GM12878 (cell line): Measurements from ENCODE around the gene EP300. TPM values are rescaled to one million over a fixed set of nuclear protein-coding genes. Genes with fewer than 3 reads are reported as not detected.

Source experiments
- ATAC-seq: fragments of 200-7000 bp; cut with Tn5 transposase; 3 replicates; pipeline ENCODE4 v1.9.1; 2020; ENCODE audit warnings: mild to moderate bottlenecking, moderate library complexity
- BruUV-seq: library from RNA; stranded (reverse); fragments of 400-500 nt; replicated peaks from 2 replicates; lab custom pipeline; 2021; lab: Mats Ljungman, UMichigan
- CTCF ChIA-PET: fragments of 300-600 bp; sonication (Branson Sonifier 250); formaldehyde crosslinking; extraction: SDS; loops from one replicate; lab custom pipeline; 2021; ENCODE audit warnings: inconsistent platforms; lab: Yijun Ruan, JAX
- POLR2A ChIA-PET: fragments of 350-600 bp; formaldehyde crosslinking; extraction: SDS; loops from one replicate; lab custom pipeline; 2021; ENCODE audit warnings: inconsistent platforms; lab: Charles Lee
- RAD21 ChIA-PET: fragments of 300-600 bp; sonication (Branson Sonifier 250); formaldehyde crosslinking; loops from one replicate; lab custom pipeline; 2023; ENCODE audit warnings: antibody characterized with exemption; ENCODE audit not compliant: unreplicated experiment; lab: Charles Lee
- SMC1A ChIA-PET: fragments of 300-600 bp; sonication (Branson Sonifier 250); formaldehyde crosslinking; loops from one replicate; lab custom pipeline; 2023; ENCODE audit not compliant: unreplicated experiment, uncharacterized antibody; lab: Charles Lee
- DNase-seq: peaks from one replicate; pipeline ENCODE4 v3.0.0-alpha.2; 2011; ENCODE audit warnings: low read depth, low spot score
- FAIRE-seq: peaks from 3 replicates; lab custom pipeline; 2011; peaks lifted over from hg19 to GRCh38; lab: Jason Lieb, UNC
- H2AFZ ChIP-seq: 2 replicates; pipeline ENCODE4 v1.6.0; 2011; ENCODE audit warnings: low read depth, low read length, control low read depth; ENCODE audit not compliant: control insufficient read depth
- H3K27ac ChIP-seq: 2 replicates; pipeline ENCODE4 v1.5.1; 2011; ENCODE audit warnings: control low read depth; ENCODE audit not compliant: control insufficient read depth, insufficient read depth
- H3K27me3 ChIP-seq, 2 experiments: replicated peaks in 1 of 2; 2 replicates each; pipeline versions ENCODE4 v1.6.0 to v1.6.1; 2011; ENCODE audit warnings: low read length in 1 of 2; ENCODE audit not compliant: control insufficient read depth in 2 of 2, insufficient read depth in 2 of 2
- H3K36me3 ChIP-seq, 2 experiments: 2 replicates each; pipeline ENCODE4 v1.5.1; 2011; ENCODE audit warnings: low read length in 1 of 2; ENCODE audit not compliant: control insufficient read depth in 2 of 2, insufficient read depth in 2 of 2
- H3K4me1 ChIP-seq: 2 replicates; pipeline ENCODE4 v1.6.1; 2011; ENCODE audit warnings: mild to moderate bottlenecking, low read length, moderate library complexity, mixed read lengths; ENCODE audit not compliant: control insufficient read depth, insufficient read depth
- H3K4me2 ChIP-seq: 2 replicates; pipeline ENCODE4 v1.6.0; 2011; ENCODE audit warnings: control low read depth; ENCODE audit not compliant: control insufficient read depth, insufficient read depth
- H3K4me3 ChIP-seq: fragments of 200-600 bp; sonication (generic); 2 replicates; pipeline ENCODE4 v1.5.1; 2016
- H3K79me2 ChIP-seq: 2 replicates; pipeline ENCODE4 v1.6.0; 2011; ENCODE audit warnings: low read length; ENCODE audit not compliant: control insufficient read depth, insufficient read depth
- H3K9ac ChIP-seq: 2 replicates; pipeline ENCODE4 v1.8.0; 2011; ENCODE audit warnings: low read length, control low read depth, mixed read lengths; ENCODE audit not compliant: control insufficient read depth, insufficient read depth
- H3K9me3 ChIP-seq: replicated peaks from 3 replicates; pipeline ENCODE4 v1.5.1; 2011; ENCODE audit warnings: mild to moderate bottlenecking, low read length; ENCODE audit not compliant: control insufficient read depth, insufficient read depth
- H4K20me1 ChIP-seq: 2 replicates; pipeline ENCODE4 v1.6.0; 2011; ENCODE audit not compliant: control insufficient read depth, insufficient read depth
- BRCA1 ChIP-seq: IDR thresholded peaks from 2 replicates; pipeline ENCODE4 v1.6.1; 2011; ENCODE audit warnings: low read depth, low read length, improper control_type of control experiment
- ELK1 ChIP-seq: IDR thresholded peaks from 2 replicates; pipeline ENCODE4 v1.6.1; 2012; ENCODE audit warnings: low read depth, low read length, improper control_type of control experiment
- GATAD2B ChIP-seq: fragments of 450-650 bp; conservative IDR thresholded peaks from 2 replicates; pipeline ENCODE4 v1.6.1; 2017; ENCODE audit warnings: low read depth, mild to moderate bottlenecking, moderate library complexity
- RB1 ChIP-seq: fragments of 450-650 bp; formaldehyde crosslinking; IDR thresholded peaks from 2 replicates; pipeline ENCODE4 v1.6.1; 2017; ENCODE audit warnings: mild to moderate bottlenecking, borderline replicate concordance
- TAF1 ChIP-seq: IDR thresholded peaks from 2 replicates; pipeline ENCODE4 v1.6.1; 2011; ENCODE audit warnings: mild to moderate bottlenecking, low read depth, low read length, borderline replicate concordance
- YBX1 ChIP-seq: fragments of 450-650 bp; IDR thresholded peaks from 2 replicates; pipeline ENCODE4 v1.6.1; 2016; ENCODE audit warnings: antibody characterized with exemption
- ZBTB4 ChIP-seq: fragments of 450-650 bp; formaldehyde crosslinking; IDR thresholded peaks from 2 replicates; pipeline ENCODE4 v1.4.0; 2022; ENCODE audit warnings: mild to moderate bottlenecking, moderate library complexity
- ZZZ3 ChIP-seq: IDR thresholded peaks from 2 replicates; pipeline ENCODE4 v1.6.1; 2011; ENCODE audit warnings: low read depth; ENCODE audit not compliant: control insufficient read depth, insufficient read length
- WGBS: methylation state at CpG from one replicate; pipeline ENCODE4 v1.1.6; 2016; ENCODE audit warnings: low lambda C conversion rate; ENCODE audit not compliant: insufficient replicate concordance, insufficient coverage; ENCODE audit errors: missing lambda C conversion rate; 5-methylcytosine and 5-hydroxymethylcytosine counted together
- in situ Hi-C: fragments of 300-500 bp; cut with MboI; formaldehyde crosslinking; loops from 9 replicates; pipeline ENCODE4 v1.14.3; 2018; ENCODE audit warnings: mixed read lengths
- intact Hi-C: fragments of 100-400 bp; cut with micrococcal nuclease; formaldehyde crosslinking; loops from one replicate; pipeline ENCODE4 v1.14.2; 2022; ENCODE audit not compliant: unreplicated experiment
- polyA plus RNA-seq, 11 experiments: library from polyadenylated mRNA; depleted of rRNA in 4 of 11; unstranded in 6 of 11; stranded (reverse) in 5 of 11; fragments of >200 nt; fragmentation: Nextera tagmentation in 4 of 11; fragmentation: Illumina TruSeq in 1 of 11; extraction: Ambion mirVana in 4 of 11; extraction: Trizol in 1 of 11; gene quantifications; 1 replicate in 1 of 11; 2 replicates in 10 of 11; pipeline versions ENCODE4 v1.2.1 to v1.2.3, GENCODE V29; 2011 to 2016; ENCODE audit warnings: inconsistent platforms in 2 of 11, missing spikeins in 2 of 11, low read depth in 1 of 11
- total RNA-seq, 4 experiments: library from RNA; depleted of rRNA in 3 of 4; stranded (reverse); fragments of >200 nt in 3 of 4; fragmentation: Illumina TruSeq in 1 of 4; extraction: Trizol in 1 of 4; gene quantifications; 2 replicates each; pipeline versions ENCODE4 v1.2.1 to v1.2.3, GENCODE V29; 2013 to 2021
- TF ChIP-seq, protein P1 (sequence below): fragments of 150-350 bp; IDR thresholded peaks from 2 replicates; pipeline ENCODE4 v1.6.1; 2014; ENCODE audit warnings: mild to moderate bottlenecking, low read depth, low read length
- TF ChIP-seq, protein P2 (sequence below): fragments of 450-650 bp; IDR thresholded peaks from 2 replicates; pipeline ENCODE4 v1.6.1; 2016; ENCODE audit warnings: mild to moderate bottlenecking, moderate library complexity, borderline replicate concordance
- TF ChIP-seq, protein P3 (sequence below), 3 experiments: IDR thresholded peaks in 2 of 3; conservative IDR thresholded peaks in 1 of 3; 2 replicates each; pipeline ENCODE4 v1.5.1; 2011; ENCODE audit warnings: low read depth in 3 of 3, low read length in 3 of 3, mild to moderate bottlenecking in 3 of 3, control low read depth in 2 of 3, moderate library complexity in 2 of 3, inconsistent platforms in 1 of 3, mixed read lengths in 1 of 3; ENCODE audit not compliant: control insufficient read depth in 2 of 3, insufficient read depth in 1 of 3; ENCODE audit errors: extremely low read depth in 1 of 3

The EP300 gene
- total and polyA plus RNA-seq, 10 of the 15 experiments (the other 5 are each of a cell fraction or from before 2014, with no cell fraction given): 5.5 to 48.5 (median 23.6) TPM

- Histone ChIP-seq H3K79me2 (no peaks in the 10 kb centered on the region), H3K4me3 (no peak overlapping the region), H3K27ac (no peak overlapping the region), H2AFZ (no peak overlapping the region), H3K27me3 (no peaks in the 10 kb centered on the region), H3K4me1 (no peaks in the 10 kb centered on the region), H3K9ac (no peak overlapping the region), H3K4me2 (no peak overlapping the region), H4K20me1 (no peaks in the 10 kb centered on the region), H3K9me3 (no peaks in the 10 kb centered on the region), H3K36me3 (peaks cover 2 to 19% of the 10 kb centered on the region in 2 experiments)
- ChIA-PET SMC1A (no interaction called here), CTCF (no interaction called here), RAD21 (no interaction called here), POLR2A (no interaction called here)
- no peak for FAIRE-seq
- ATAC-seq: no peak
- no peak for DNase-seq
- intact Hi-C loops (no loop called here), in situ Hi-C loops (no loop called here)
- 80% methylated on average over 6 of the region's 6 CpGs for WGBS
- no TSS peak for BruUV-seq
- TF ChIP-seq, protein P1, sequence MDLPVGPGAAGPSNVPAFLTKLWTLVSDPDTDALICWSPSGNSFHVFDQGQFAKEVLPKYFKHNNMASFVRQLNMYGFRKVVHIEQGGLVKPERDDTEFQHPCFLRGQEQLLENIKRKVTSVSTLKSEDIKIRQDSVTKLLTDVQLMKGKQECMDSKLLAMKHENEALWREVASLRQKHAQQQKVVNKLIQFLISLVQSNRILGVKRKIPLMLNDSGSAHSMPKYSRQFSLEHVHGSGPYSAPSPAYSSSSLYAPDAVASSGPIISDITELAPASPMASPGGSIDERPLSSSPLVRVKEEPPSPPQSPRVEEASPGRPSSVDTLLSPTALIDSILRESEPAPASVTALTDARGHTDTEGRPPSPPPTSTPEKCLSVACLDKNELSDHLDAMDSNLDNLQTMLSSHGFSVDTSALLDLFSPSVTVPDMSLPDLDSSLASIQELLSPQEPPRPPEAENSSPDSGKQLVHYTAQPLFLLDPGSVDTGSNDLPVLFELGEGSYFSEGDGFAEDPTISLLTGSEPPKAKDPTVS: no peak
- no peak for TF ChIP-seq BRCA1
- no peak for TF ChIP-seq YBX1
- TF ChIP-seq, protein P2, sequence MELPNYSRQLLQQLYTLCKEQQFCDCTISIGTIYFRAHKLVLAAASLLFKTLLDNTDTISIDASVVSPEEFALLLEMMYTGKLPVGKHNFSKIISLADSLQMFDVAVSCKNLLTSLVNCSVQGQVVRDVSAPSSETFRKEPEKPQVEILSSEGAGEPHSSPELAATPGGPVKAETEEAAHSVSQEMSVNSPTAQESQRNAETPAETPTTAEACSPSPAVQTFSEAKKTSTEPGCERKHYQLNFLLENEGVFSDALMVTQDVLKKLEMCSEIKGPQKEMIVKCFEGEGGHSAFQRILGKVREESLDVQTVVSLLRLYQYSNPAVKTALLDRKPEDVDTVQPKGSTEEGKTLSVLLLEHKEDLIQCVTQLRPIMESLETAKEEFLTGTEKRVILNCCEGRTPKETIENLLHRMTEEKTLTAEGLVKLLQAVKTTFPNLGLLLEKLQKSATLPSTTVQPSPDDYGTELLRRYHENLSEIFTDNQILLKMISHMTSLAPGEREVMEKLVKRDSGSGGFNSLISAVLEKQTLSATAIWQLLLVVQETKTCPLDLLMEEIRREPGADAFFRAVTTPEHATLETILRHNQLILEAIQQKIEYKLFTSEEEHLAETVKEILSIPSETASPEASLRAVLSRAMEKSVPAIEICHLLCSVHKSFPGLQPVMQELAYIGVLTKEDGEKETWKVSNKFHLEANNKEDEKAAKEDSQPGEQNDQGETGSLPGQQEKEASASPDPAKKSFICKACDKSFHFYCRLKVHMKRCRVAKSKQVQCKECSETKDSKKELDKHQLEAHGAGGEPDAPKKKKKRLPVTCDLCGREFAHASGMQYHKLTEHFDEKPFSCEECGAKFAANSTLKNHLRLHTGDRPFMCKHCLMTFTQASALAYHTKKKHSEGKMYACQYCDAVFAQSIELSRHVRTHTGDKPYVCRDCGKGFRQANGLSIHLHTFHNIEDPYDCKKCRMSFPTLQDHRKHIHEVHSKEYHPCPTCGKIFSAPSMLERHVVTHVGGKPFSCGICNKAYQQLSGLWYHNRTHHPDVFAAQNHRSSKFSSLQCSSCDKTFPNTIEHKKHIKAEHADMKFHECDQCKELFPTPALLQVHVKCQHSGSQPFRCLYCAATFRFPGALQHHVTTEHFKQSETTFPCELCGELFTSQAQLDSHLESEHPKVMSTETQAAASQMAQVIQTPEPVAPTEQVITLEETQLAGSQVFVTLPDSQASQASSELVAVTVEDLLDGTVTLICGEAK: no peak
- no peak for TF ChIP-seq ZBTB4
- no peak for TF ChIP-seq TAF1
- no peak for TF ChIP-seq GATAD2B
- no peak for TF ChIP-seq ELK1
- TF ChIP-seq, protein P3, sequence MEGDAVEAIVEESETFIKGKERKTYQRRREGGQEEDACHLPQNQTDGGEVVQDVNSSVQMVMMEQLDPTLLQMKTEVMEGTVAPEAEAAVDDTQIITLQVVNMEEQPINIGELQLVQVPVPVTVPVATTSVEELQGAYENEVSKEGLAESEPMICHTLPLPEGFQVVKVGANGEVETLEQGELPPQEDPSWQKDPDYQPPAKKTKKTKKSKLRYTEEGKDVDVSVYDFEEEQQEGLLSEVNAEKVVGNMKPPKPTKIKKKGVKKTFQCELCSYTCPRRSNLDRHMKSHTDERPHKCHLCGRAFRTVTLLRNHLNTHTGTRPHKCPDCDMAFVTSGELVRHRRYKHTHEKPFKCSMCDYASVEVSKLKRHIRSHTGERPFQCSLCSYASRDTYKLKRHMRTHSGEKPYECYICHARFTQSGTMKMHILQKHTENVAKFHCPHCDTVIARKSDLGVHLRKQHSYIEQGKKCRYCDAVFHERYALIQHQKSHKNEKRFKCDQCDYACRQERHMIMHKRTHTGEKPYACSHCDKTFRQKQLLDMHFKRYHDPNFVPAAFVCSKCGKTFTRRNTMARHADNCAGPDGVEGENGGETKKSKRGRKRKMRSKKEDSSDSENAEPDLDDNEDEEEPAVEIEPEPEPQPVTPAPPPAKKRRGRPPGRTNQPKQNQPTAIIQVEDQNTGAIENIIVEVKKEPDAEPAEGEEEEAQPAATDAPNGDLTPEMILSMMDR (IDR thresholded peaks at IDR 0.05 in 2 of 3, conservative IDR thresholded peaks at IDR 0.05 in 1 of 3; ENCODE audit: control insufficient read depth in 2 of 3, extremely low read depth in 1 of 3, insufficient read depth in 1 of 3, low read depth in 3 of 3, low read length in 3 of 3): no peak
- TF ChIP-seq ZZZ3: no peak
- no peak for TF ChIP-seq RB1
These were observed 136.8 kb downstream of the EP300 start for GRCh38 chr22:41229215-41229614.
